ENCODE results near the gene FAM20C.

The FAM20C gene

GRCh38 chr7:303425-303824, 111.1 kb downstream of the FAM20C start:
- no peaks in the 10 kb centered on the region; the same call in 1 of the 2 replicates for H3K9me3 ChIP-seq
- no peak overlapping the region for H3K4me3 ChIP-seq (ENCODE audit: low read depth, low read length)
- H3K27me3 ChIP-seq = no peaks in the 10 kb centered on the region
- H3K4me1 ChIP-seq = no peaks in the 10 kb centered on the region
- no peak for TF ChIP-seq CTCF (IDR thresholded peaks at IDR 0.05; ENCODE audit: low read depth, low read length)
- no peak for DNase-seq
- no peaks in the 10 kb centered on the region for H3K36me3 ChIP-seq

- Histone ChIP-seq H3K36me3 (no peaks in the 10 kb centered on the region), H3K27me3 (no peaks in the 10 kb centered on the region), H3K9me3 (no peaks in the 10 kb centered on the region; the same call in 1 of the 2 replicates), H3K4me3 (ENCODE audit: low read depth, low read length) (no peak overlapping the region), H3K4me1 (no peaks in the 10 kb centered on the region)
- no peak for TF ChIP-seq CTCF (IDR thresholded peaks at IDR 0.05; ENCODE audit: low read depth, low read length)
- DNase-seq = no peak
Observed at GRCh38 chr7:303884-304573, 111.7 kb downstream of the FAM20C start.

GRCh38 chr7:304574-305409, 112.4 kb downstream of the FAM20C start:
- Histone ChIP-seq H3K27me3 (no peaks in the 10 kb centered on the region), H3K4me1 (no peaks in the 10 kb centered on the region), H3K4me3 (ENCODE audit: low read depth, low read length) (no peak overlapping the region), H3K9me3 (no peaks in the 10 kb centered on the region; the same call in 1 of the 2 replicates), H3K36me3 (no peaks in the 10 kb centered on the region)
- no peak for TF ChIP-seq CTCF (IDR thresholded peaks at IDR 0.05; ENCODE audit: low read depth, low read length)
- DNase-seq = no peak

- Histone ChIP-seq H3K4me3 (ENCODE audit: low read depth, low read length) (no peak overlapping the region), H3K36me3 (no peaks in the 10 kb centered on the region), H3K9me3 (no peaks in the 10 kb centered on the region; the same call in 1 of the 2 replicates), H3K4me1 (no peaks in the 10 kb centered on the region), H3K27me3 (no peaks in the 10 kb centered on the region; the same call in 1 of the 2 replicates)
- TF ChIP-seq CTCF (IDR thresholded peaks at IDR 0.05; ENCODE audit: low read depth, low read length) = no peak
- no peak for DNase-seq
Observed at GRCh38 chr7:305410-306151, 113.2 kb downstream of the FAM20C start.

- H3K36me3 ChIP-seq = no peaks in the 10 kb centered on the region
- peaks cover 20% of the 10 kb centered on the region for H3K27me3 ChIP-seq
- no peaks in the 10 kb centered on the region for H3K4me1 ChIP-seq
- H3K4me3 ChIP-seq (ENCODE audit: low read depth, low read length) = no peak overlapping the region
- no peaks in the 10 kb centered on the region; the same call in 1 of the 2 replicates for H3K9me3 ChIP-seq
- no peak for TF ChIP-seq CTCF (IDR thresholded peaks at IDR 0.05; ENCODE audit: low read depth, low read length)
- no peak for DNase-seq
Observed at GRCh38 chr7:307970-308369, 115.6 kb downstream of the FAM20C start.
